Nephron progenitor cell (in vitro differentiated cells): ENCODE results near the gene NHP2.

Experiments used
- DNase-seq: peaks from one replicate; pipeline ENCODE4 v3.0.0; 2021
- H3K27ac Mint-ChIP-seq: 2 replicates; pipeline ENCODE4 v1.8.0; 2021; ENCODE audit warnings: mild to moderate bottlenecking, moderate library complexity, mixed read lengths
- H3K27me3 Mint-ChIP-seq: 2 replicates; pipeline ENCODE4 v1.8.0; 2021; ENCODE audit warnings: mild to moderate bottlenecking, low read depth, mixed read lengths; ENCODE audit not compliant: poor library complexity
- H3K36me3 Mint-ChIP-seq: 2 replicates; pipeline ENCODE4 v1.8.0; 2021; ENCODE audit warnings: low read depth, mixed read lengths
- H3K4me1 Mint-ChIP-seq: 2 replicates; pipeline ENCODE4 v1.8.0; 2021; ENCODE audit warnings: mixed read lengths
- H3K4me3 Mint-ChIP-seq: 2 replicates; pipeline ENCODE4 v1.8.0; 2021; ENCODE audit warnings: mild to moderate bottlenecking, moderate library complexity, mixed read lengths
- H3K9me3 Mint-ChIP-seq: 2 replicates; pipeline ENCODE4 v1.8.0; 2021; ENCODE audit warnings: mild to moderate bottlenecking, moderate library complexity, mixed read lengths
- TF ChIP-seq, protein P1 (sequence below): fragments of 200-600 bp; sonication (generic); IDR thresholded peaks from 2 replicates; pipeline ENCODE4 v1.5.0; 2021; ENCODE audit warnings: antibody characterized with exemption

The NHP2 gene

DNA sequence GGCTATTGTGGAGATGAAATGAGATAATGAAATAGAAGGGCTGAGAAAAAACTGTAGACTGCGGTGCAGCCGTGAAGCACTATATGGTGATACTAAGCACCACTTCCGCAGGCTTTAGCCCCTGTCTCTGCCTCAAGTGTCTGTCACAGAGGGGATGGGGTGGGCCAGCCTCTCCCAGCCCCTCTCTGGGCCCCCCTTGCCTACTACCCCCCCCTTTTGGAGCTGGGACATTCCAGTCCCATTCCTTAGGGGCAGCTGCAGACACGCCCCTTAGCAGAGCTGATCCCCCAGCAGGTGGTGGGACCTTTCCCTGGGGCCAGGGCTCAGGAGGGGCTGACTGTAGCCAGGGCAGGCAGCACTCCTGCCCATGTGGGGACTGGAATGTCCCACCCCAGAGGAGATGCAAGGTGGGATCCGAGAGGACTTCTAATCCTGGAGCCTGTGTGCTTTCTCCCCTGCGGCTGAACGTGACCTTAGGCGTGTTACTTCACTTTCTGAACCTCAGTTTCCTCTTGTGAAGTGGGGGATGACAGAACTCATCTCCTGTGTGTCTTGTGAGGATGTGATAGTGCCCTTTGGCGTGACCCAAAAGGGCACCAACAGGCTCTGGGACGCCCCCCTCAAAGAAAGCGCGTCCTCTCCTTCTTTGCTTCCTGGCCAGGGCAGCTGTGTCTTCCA is 38.4 kb downstream of the NHP2 start:
- TF ChIP-seq, protein P1, sequence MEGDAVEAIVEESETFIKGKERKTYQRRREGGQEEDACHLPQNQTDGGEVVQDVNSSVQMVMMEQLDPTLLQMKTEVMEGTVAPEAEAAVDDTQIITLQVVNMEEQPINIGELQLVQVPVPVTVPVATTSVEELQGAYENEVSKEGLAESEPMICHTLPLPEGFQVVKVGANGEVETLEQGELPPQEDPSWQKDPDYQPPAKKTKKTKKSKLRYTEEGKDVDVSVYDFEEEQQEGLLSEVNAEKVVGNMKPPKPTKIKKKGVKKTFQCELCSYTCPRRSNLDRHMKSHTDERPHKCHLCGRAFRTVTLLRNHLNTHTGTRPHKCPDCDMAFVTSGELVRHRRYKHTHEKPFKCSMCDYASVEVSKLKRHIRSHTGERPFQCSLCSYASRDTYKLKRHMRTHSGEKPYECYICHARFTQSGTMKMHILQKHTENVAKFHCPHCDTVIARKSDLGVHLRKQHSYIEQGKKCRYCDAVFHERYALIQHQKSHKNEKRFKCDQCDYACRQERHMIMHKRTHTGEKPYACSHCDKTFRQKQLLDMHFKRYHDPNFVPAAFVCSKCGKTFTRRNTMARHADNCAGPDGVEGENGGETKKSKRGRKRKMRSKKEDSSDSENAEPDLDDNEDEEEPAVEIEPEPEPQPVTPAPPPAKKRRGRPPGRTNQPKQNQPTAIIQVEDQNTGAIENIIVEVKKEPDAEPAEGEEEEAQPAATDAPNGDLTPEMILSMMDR = no peak
- Mint-ChIP-seq H3K27me3 (peaks cover 43% of the 10 kb centered on the region), H3K4me1 (peaks cover 25% of the 10 kb centered on the region), H3K9me3 (peaks cover 7% of the 10 kb centered on the region), H3K27ac (no peak overlapping the region), H3K36me3 (no peaks in the 10 kb centered on the region), H3K4me3 (peak overlapping the region; percentile 85)
- DNase-seq = no peak

DNA sequence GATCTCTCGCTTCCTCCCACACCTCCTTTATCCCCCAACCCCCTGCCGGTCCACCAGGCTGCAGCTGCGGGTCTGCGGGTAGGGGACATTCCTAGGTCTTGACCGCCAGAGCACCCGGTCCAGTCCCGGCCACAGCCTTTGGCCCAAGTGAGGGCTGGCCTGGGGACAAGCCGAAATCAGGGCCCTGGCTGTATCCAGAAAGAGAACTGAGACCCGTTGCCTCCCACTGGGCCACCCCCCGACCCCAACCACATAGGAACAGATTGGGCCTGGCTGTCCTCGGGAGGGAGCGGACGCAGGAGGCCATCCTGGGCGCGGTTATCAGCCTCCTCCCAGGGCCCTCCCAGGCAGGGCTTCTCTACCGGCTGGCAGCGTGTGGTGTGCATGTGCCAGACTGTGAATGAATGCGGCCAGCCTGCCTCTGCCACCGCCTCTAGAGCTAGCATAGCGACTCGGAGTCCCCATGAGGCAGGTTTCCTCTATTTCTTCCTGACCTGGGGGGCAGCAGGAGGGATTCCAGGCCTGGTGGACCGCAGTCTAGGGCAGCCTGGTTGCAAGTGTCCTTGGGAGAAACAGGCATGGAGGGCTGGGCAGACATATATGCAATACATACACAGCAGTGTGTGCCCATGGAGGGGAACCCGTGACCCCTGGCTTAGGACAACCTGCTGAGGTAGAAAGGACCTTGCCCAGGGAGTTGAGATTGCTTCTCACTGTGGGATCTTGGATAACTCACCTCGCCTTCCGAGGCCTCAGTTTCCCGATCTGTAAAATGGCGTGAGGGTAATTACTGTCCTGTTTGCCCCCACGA is 39.2 kb downstream of the NHP2 start:
- no peak overlapping the region for H3K27ac Mint-ChIP-seq
- TF ChIP-seq, protein P1 = no peak
- peak; percentile 34 for DNase-seq

DNA sequence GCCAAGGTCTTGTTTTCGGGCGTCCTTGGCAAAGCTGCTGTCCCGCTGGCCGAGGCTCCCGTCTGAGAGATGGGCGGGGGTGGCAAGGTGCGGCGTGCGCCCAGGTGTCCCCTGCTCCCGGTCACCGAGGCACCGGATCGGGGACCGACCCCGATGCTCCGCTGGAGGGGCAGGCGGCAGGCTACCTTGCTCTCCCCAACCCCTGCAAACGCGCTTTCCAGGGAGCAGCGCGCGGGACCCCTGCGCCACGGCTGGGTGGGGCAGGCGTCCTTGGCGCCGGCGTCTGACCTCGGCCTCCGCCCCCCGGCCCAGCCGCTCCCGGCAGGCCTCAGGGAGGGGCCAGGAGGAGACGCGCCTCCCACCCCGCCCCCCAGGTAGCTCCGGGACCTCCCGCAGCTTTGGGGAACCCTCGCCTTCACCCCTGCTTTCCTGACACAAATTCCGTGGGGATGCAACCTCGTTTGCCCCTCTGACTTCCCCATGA is 39.8 kb downstream of the NHP2 start:
- no peak overlapping the region for H3K27ac Mint-ChIP-seq
- H3K27me3 Mint-ChIP-seq = peaks cover 43% of the 10 kb centered on the region
- H3K4me3 Mint-ChIP-seq = peak overlapping the region; percentile 85
- TF ChIP-seq, protein P1 = no peak
- peaks cover 7% of the 10 kb centered on the region for H3K9me3 Mint-ChIP-seq
- no peaks in the 10 kb centered on the region for H3K36me3 Mint-ChIP-seq
- peaks cover 25% of the 10 kb centered on the region for H3K4me1 Mint-ChIP-seq
- peak; percentile 43 for DNase-seq

More for the DNA sequence above, 39.2 kb downstream of the NHP2 start:
- Mint-ChIP-seq H3K4me3 (peak overlapping the region; percentile 85), H3K9me3 (peaks cover 7% of the 10 kb centered on the region), H3K4me1 (peaks cover 25% of the 10 kb centered on the region), H3K27me3 (peaks cover 43% of the 10 kb centered on the region), H3K36me3 (no peaks in the 10 kb centered on the region)

DNA sequence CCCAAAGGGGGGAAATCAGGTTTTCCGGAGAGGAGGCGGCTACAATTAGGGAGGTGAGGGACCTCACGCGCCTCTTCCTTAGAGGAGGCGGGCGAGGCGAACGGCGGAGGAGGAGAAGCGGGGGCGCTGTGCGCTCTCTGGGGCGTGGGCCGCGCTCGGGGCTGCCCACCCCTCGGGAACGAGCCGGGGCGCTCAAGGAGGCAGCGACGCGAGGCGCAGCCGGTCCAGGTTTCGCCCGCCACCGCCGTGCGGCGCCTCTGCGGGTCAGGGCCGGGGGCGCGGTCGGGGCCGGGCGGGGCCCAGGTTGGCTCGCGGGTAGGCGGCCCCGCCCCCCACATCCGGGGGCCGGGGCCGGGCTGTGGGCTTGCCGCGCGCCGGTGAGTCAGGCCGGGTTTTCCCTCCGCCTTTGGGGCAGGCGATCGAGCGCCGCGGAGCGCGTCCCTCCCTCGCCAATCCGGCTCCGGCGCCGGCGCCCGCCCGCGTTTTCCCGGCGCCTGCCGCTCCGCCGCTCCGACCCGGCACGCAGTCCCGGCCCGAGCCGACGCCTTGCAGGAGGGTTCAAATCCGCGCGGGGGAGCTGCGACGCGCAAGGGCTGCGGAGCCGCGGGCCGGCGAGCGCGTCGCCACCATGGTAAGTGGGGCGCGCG is 40.4 kb downstream of the NHP2 start, which contains the start of gene N4BP3:
Gene N4BP3, plus strand, starts transcription at position 392 of the 647 bp plus-strand sequence. CDS start 6,052 bp downstream, outside the sequence.
- H3K9me3 Mint-ChIP-seq = peaks cover 7% of the 10 kb centered on the region
- H3K4me3 Mint-ChIP-seq = peak within 1 kb of the TSS; percentile 85
- no peaks in the 10 kb centered on the region for H3K36me3 Mint-ChIP-seq
- peaks cover 29% of the 10 kb centered on the region for H3K4me1 Mint-ChIP-seq
- peak; percentile 86 for DNase-seq
- H3K27me3 Mint-ChIP-seq = peaks cover 43% of the 10 kb centered on the region
- no peak within 1 kb of the TSS for H3K27ac Mint-ChIP-seq
- TF ChIP-seq, protein P1 = no peak

DNA sequence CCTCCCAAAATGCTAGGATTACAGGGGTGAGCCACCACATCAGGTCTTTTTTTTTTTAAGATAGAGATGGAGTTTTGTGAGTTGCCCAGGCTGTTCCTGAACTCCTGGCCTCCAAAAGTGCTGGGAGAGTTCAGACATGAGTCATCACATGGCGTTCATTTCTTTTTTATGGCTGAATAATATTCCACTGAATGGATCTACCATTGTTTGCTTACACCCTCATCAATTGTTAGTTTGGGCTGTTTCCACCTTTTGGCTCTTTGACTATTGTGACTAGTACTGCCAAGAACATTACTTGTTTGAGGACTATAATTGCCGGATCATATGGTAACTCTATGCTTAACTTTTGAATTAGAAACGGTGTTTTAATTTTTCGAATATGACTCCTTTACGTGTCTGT is 41.1 kb downstream of the NHP2 start:
- peaks cover 43% of the 10 kb centered on the region for H3K27me3 Mint-ChIP-seq
- H3K27ac Mint-ChIP-seq = no peak overlapping the region

More for the DNA sequence above, 41.1 kb downstream of the NHP2 start:
- Mint-ChIP-seq H3K9me3 (peaks cover 7% of the 10 kb centered on the region), H3K4me3 (peak overlapping the region; percentile 84), H3K36me3 (no peaks in the 10 kb centered on the region), H3K4me1 (peaks cover 35% of the 10 kb centered on the region)
- TF ChIP-seq, protein P1 = no peak
- DNase-seq = no peak
